SW 1271 (cell line): ENCODE measurements around the gene GATA6.

Source experiments
- DNase-seq, 2 experiments: peaks; one replicate each; lab custom pipeline; 2025; lab: John Stamatoyannopoulos, UW

The GATA6 gene

GRCh38 chr18:22166069-22166950, 3.1 kb upstream of the GATA6 start:
- no peak for DNase-seq

- no peak for DNase-seq
Observed at GRCh38 chr18:22167091-22167470, 2.3 kb upstream of the GATA6 start.

GRCh38 chr18:22167471-22168241, 1.7 kb upstream of the GATA6 start:
- no peak for DNase-seq

GRCh38 chr18:22168360-22168921, 948 bp upstream of the GATA6 start:
- DNase-seq = peak; percentile 8 to 58

GRCh38 chr18:22169889-22170420, 566 bp downstream of the GATA6 start:
- DNase-seq = peak in 1 of 2 experiments; percentile 62

- peak in 1 of 2 experiments; percentile 44 for DNase-seq
Observed at GRCh38 chr18:22170421-22171257, 1.2 kb downstream of the GATA6 start.

GRCh38 chr18:22171258-22172119, 2.1 kb downstream of the GATA6 start:
- DNase-seq = no peak

- DNase-seq = no peak
Observed at GRCh38 chr18:22172120-22172582, 2.8 kb downstream of the GATA6 start.

- DNase-seq = no peak
Observed at GRCh38 chr18:22172594-22173049, 3.2 kb downstream of the GATA6 start.

GRCh38 chr18:22173221-22173927, 4.0 kb downstream of the GATA6 start:
- DNase-seq = no peak

GRCh38 chr18:22173928-22174301, 4.5 kb downstream of the GATA6 start:
- DNase-seq = no peak

- DNase-seq = no peak
Observed at GRCh38 chr18:22174341-22175145, 5.2 kb downstream of the GATA6 start.

- DNase-seq = no peak
Observed at GRCh38 chr18:22175346-22175745, 6.0 kb downstream of the GATA6 start.

- DNase-seq = no peak
Observed at GRCh38 chr18:22176420-22177326, 7.3 kb downstream of the GATA6 start.

GRCh38 chr18:22177327-22177871, 8.0 kb downstream of the GATA6 start:
- DNase-seq = no peak

GRCh38 chr18:22179174-22179573, 9.8 kb downstream of the GATA6 start:
- DNase-seq = no peak

GRCh38 chr18:22179631-22180030, 10.2 kb downstream of the GATA6 start:
- DNase-seq = no peak

- no peak for DNase-seq
Observed at GRCh38 chr18:22180722-22181121, 11.3 kb downstream of the GATA6 start.
